Measurements from ENCODE around the gene UBAP1L.

GRCh38 chr15:65134538-65134937 lies 19.5 kb upstream of the UBAP1L start:
- TF ChIP-seq CTCF (optimal IDR thresholded peaks at IDR 0.05 in 1 of 3, IDR thresholded peaks at IDR 0.05 in 1 of 3, conservative IDR thresholded peaks at IDR 0.05 in 1 of 3; ENCODE audit: extremely low read depth in 1 of 3, insufficient read depth in 2 of 3, low read length in 3 of 3) (no peak), EZH2 (IDR thresholded peaks at IDR 0.05; ENCODE audit: low read length) (no peak)

All from keratinocyte (primary cell).